BLaER1 (cell line): ENCODE data around the gene NR2E1.

ENCODE experiments used
- H3K27ac ChIP-seq: shearing (Covaris generic); formaldehyde crosslinking; 2 replicates; pipeline ENCODE4 v1.8.1; 2022
- H3K27me3 ChIP-seq: shearing (Covaris generic); formaldehyde crosslinking; 2 replicates; pipeline ENCODE4 v1.8.1; 2022
- H3K36me3 ChIP-seq: shearing (Covaris generic); formaldehyde crosslinking; 2 replicates; pipeline ENCODE4 v1.8.1; 2022
- H3K4me1 ChIP-seq: shearing (Covaris generic); formaldehyde crosslinking; 2 replicates; pipeline ENCODE4 v1.8.1; 2022
- H3K4me2 ChIP-seq: shearing (Covaris generic); formaldehyde crosslinking; 2 replicates; pipeline ENCODE4 v1.8.1; 2022
- H3K4me3 ChIP-seq: shearing (Covaris generic); formaldehyde crosslinking; 2 replicates; pipeline ENCODE4 v1.8.1; 2022
- H3K9ac ChIP-seq: shearing (Covaris generic); formaldehyde crosslinking; 2 replicates; pipeline ENCODE4 v1.8.1; 2022
- H3K9me3 ChIP-seq: shearing (Covaris generic); formaldehyde crosslinking; 2 replicates; pipeline ENCODE4 v1.8.1; 2022
- H4K20me1 ChIP-seq: shearing (Covaris generic); formaldehyde crosslinking; 2 replicates; pipeline ENCODE4 v1.8.1; 2022
- Cebpa-rat ChIP-seq: shearing (Covaris generic); IDR thresholded peaks from 2 replicates; pipeline ENCODE4 v1.8.1; 2022

NR2E1 gene

DNA sequence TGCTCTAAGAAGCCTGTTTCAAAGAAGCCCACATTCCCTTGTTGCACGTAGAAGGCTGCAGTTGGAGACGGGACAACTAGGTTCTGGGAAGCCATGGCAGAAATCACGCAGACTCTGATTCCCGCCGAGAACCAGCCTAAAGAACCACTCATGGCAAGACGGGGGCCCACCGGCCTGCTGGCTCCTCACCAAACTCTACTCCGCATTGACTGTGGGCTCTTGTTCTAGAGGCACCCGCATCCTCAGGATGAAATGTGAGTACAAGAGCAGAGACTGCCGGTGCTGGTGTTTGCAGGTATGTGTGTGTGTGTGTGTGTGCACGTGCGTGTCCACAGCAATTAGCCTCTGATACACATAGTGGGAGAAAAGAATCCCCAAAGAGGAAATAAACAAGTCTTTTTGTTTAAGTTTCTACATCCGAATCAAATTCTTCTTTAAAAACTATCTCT lies 42.3 kb upstream of the NR2E1 start:
- no peak overlapping the region for H3K4me2 ChIP-seq
- no peaks in the 10 kb centered on the region for H3K36me3 ChIP-seq
- H3K4me1 ChIP-seq, result peaks cover 10% of the 10 kb centered on the region; the same call in 1 of the 2 replicates

DNA sequence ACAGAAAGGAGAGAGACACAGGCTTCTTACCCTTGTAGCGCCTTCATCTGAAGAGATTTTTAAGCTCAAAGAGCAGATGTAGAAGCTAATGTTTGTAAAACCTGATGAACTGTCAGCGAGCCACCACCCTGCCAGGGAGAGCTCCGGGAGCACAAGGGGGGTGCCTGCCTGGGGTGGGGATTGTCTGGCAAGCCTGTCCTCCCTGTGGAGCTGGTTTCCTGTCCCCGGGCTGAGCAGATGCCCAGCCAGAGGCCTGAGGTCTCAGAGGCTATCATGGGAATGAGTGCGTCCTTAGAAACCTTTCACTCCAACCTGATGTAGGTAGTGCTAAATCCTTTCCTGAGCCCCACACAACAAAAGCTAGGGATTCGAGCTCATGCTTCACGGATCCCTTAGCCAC lies 41.9 kb upstream of the NR2E1 start:
- Histone ChIP-seq H3K27me3 (peaks cover 94% of the 10 kb centered on the region), H3K9ac (no peak overlapping the region), H3K4me2 (no peak overlapping the region), H3K4me1 (peaks cover 5% of the 10 kb centered on the region; the same call in 1 of the 2 replicates), H3K36me3 (no peaks in the 10 kb centered on the region), H3K27ac (no peak overlapping the region), H3K9me3 (no peaks in the 10 kb centered on the region), H4K20me1 (peaks cover 50% of the 10 kb centered on the region), H3K4me3 (no peak overlapping the region)
- TF ChIP-seq Cebpa-rat, result no peak

More for the DNA sequence above, 42.3 kb upstream of the NR2E1 start:
- no peak for TF ChIP-seq Cebpa-rat
- Histone ChIP-seq H3K9ac (no peak overlapping the region), H3K27me3 (peaks cover 94% of the 10 kb centered on the region), H3K9me3 (no peaks in the 10 kb centered on the region), H4K20me1 (peaks cover 55% of the 10 kb centered on the region), H3K4me3 (no peak overlapping the region), H3K27ac (no peak overlapping the region)

DNA sequence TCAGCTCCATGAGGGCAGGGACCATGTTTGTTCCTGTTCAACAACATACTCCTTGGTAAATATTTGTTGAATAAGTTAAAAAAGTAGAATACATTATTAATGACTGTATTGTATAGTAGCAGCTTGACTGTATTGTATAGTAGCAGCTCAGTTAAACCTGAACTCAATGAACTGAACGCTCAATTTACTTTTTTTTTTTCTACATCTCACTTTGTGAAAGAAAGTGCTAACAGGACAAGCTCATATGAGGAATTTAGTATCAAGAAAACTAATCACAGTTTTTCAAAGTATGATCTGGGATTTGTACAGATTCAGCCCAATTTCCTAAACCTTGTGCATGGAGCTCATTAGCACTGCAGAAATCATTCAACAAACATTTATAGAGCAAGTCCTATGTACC lies 38.8 kb upstream of the NR2E1 start:
- Histone ChIP-seq H4K20me1 (peaks cover 19% of the 10 kb centered on the region; the same call in 1 of the 2 replicates), H3K27ac (no peak overlapping the region), H3K4me3 (no peak overlapping the region), H3K4me2 (no peak overlapping the region), H3K36me3 (no peaks in the 10 kb centered on the region), H3K9me3 (no peaks in the 10 kb centered on the region), H3K9ac (no peak overlapping the region), H3K27me3 (peaks cover 94% of the 10 kb centered on the region), H3K4me1 (no peaks in the 10 kb centered on the region)
- no peak for TF ChIP-seq Cebpa-rat

DNA sequence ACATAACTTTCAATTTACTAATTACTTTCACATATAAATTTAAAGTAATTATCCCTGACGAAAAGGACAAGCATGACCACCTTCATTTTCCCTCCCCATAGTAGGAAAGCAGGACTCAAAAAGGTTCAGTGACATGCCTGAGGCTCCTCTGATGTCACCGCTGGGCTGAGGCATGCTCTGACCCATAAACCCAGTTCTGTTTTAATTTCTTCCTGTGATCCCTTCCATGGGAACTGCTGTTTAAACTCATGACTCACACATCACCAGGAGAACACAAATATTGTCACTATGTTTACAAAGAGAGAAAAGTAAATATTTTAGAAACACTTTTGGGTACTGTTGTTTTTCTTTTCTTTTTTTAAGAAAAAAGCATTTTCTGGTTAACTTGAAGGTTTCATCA lies 38.0 kb upstream of the NR2E1 start:
- Histone ChIP-seq H3K4me3 (no peak overlapping the region), H3K4me2 (no peak overlapping the region)

DNA sequence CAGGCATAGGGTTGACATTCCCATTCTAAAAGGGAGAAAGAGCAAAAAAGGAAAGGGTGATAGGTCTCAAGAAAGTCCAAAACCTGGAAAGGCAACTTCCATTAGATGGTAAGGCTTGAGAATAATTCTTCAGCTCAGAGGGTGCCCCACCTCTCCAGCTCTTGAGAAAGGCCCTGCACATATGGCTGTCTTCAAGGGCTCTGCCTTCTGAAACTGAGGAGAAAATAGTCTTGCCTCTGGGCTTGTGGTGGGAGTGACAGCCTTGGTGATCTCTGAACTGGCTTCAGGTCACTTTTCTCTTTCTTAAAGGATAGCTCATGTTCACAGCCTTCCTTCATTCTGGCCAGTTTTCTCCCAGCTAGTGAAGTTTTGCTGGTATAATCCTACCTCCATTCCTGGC lies 35.6 kb upstream of the NR2E1 start:
- H3K36me3 ChIP-seq, result no peaks in the 10 kb centered on the region
- H3K4me2 ChIP-seq, result no peak overlapping the region
- H3K27me3 ChIP-seq, result peaks cover 94% of the 10 kb centered on the region
- TF ChIP-seq Cebpa-rat, result no peak
- H3K9ac ChIP-seq, result no peak overlapping the region
- H3K27ac ChIP-seq, result no peak overlapping the region
- no peaks in the 10 kb centered on the region for H3K9me3 ChIP-seq
- H3K4me3 ChIP-seq, result no peak overlapping the region
- no peaks in the 10 kb centered on the region for H3K4me1 ChIP-seq
- H4K20me1 ChIP-seq, result peaks cover 16% of the 10 kb centered on the region

More for the DNA sequence above, 38.0 kb upstream of the NR2E1 start:
- H3K36me3 ChIP-seq, result no peaks in the 10 kb centered on the region
- H3K9ac ChIP-seq, result no peak overlapping the region
- H3K4me1 ChIP-seq, result no peaks in the 10 kb centered on the region
- no peaks in the 10 kb centered on the region for H3K9me3 ChIP-seq
- H4K20me1 ChIP-seq, result peaks cover 18% of the 10 kb centered on the region; the same call in 1 of the 2 replicates
- no peak overlapping the region for H3K27ac ChIP-seq
- H3K27me3 ChIP-seq, result peaks cover 94% of the 10 kb centered on the region
- no peak for TF ChIP-seq Cebpa-rat

DNA sequence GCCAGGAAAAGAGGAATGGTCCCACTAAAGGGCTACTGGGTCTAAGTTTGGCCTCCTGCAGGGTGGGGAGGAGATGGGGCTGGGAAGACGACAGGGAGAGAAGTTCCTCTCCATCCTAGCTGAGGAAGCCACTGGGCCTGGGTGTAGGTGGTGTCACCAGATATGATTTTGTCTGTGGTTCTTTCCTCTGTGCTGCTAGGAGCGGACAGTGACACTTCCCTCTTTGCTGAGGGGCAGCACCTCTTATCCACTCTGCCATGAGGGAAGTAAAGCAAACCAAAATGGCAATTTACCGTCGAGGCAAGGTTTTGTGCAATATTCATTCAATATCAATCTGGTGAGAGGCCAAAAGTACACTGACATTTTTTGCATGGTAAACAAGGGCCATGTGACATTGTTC lies 33.0 kb upstream of the NR2E1 start:
- TF ChIP-seq Cebpa-rat, result no peak
- Histone ChIP-seq H3K4me3 (no peak overlapping the region), H3K36me3 (no peaks in the 10 kb centered on the region), H3K27me3 (peaks cover 96% of the 10 kb centered on the region), H3K4me2 (no peak overlapping the region), H3K9ac (no peak overlapping the region), H4K20me1 (peaks cover 20% of the 10 kb centered on the region), H3K27ac (no peak overlapping the region), H3K9me3 (no peaks in the 10 kb centered on the region), H3K4me1 (no peaks in the 10 kb centered on the region)

DNA sequence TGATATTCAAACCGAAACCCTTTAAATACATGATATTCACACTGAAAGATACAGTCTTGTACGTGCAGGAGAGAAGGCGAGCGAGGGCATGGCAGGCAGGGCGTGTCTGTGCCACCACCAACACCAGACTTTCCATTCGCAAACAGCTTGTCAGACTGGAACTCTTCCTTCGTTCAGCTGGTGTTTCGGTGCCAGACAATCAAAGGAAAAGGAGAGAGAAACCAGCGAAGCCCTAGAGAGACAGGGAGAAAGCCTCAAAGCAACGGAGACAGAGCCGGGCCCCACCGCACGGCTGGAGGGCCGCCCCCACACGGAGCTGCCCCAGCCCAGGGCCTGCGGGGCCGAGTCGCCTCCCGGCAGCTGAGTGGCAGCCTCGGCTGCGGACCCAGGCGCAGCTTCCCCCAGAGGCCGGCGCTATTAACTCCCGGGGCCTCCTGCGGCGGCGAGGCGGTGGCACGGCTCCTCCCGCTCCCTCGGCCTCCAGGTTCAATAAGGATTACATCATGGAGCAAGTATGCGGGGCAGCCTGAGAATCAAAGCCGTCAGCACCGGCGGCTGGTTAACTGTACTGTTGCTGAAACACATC lies 32.1 kb upstream of the NR2E1 start:
- no peaks in the 10 kb centered on the region for H3K9me3 ChIP-seq
- H3K27me3 ChIP-seq, result peaks cover 94% of the 10 kb centered on the region
- H3K9ac ChIP-seq, result no peak overlapping the region
- no peaks in the 10 kb centered on the region for H3K4me1 ChIP-seq
- peak overlapping the region; percentile 33 for H3K4me2 ChIP-seq
- no peak overlapping the region for H3K4me3 ChIP-seq
- TF ChIP-seq Cebpa-rat, result no peak
- no peak overlapping the region for H3K27ac ChIP-seq
- peaks cover 20% of the 10 kb centered on the region for H4K20me1 ChIP-seq
- no peaks in the 10 kb centered on the region for H3K36me3 ChIP-seq

DNA sequence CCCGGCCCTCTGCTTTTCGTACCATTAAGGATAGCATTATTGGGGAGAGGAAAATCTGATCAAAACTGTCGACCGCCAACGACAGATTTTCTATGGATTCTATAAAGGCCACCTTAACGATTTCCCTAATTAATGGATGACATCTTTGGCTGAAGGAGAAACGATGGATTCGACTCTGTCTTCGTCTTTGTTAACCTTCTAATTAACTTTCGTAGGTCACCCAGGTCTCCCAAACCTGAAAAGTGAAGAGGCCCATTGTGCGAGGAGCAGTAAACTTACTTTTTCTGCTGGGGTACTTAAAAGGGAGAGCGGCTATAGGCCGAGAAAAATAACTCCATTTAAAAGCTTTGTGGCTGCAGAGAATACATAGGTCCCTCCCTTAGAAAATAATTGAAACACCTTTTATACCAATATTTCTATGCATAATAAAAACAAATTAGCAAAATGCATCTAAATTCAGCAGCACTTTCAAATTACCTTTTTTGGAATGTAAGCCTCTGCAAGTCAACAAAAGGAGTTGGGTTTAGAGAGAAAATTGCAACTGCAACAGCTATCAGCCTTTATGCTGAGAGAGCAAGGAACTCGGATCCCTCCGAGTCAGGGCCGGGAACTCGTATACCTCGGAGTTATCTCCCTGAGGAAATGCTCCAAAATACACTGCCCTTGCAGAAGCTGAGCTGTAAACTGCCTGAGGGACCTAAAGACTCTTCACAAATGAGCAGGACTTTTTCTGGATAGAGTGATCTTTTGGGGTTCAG lies 31.4 kb upstream of the NR2E1 start:
- Histone ChIP-seq H3K27me3 (peaks cover 87% of the 10 kb centered on the region), H3K4me2 (no peak overlapping the region), H3K4me1 (no peaks in the 10 kb centered on the region), H4K20me1 (peaks cover 20% of the 10 kb centered on the region), H3K9ac (no peak overlapping the region), H3K9me3 (no peaks in the 10 kb centered on the region), H3K27ac (no peak overlapping the region), H3K4me3 (no peak overlapping the region), H3K36me3 (no peaks in the 10 kb centered on the region)
- no peak for TF ChIP-seq Cebpa-rat

DNA sequence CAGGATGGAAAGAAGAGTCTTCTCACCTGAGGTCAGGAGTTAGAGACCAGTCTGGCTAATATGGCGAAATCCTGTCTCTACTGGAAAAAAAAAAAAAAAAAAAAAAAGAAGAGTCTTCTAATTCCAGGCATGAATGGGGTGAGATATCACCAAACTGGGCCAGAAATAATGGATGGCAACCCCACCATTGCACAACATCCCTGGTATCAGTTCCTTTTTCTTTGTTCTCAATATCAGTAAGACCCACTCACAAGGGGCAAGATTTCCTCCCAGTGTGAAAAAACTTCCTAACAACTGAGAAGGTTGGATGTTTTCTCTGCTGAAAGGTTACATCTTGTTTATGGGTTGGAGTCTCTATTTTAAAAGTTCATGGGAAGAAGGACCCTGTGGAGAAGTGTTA lies 23.6 kb upstream of the NR2E1 start:
- Histone ChIP-seq H3K4me1 (no peaks in the 10 kb centered on the region), H3K36me3 (no peaks in the 10 kb centered on the region), H3K27me3 (peaks cover 14% of the 10 kb centered on the region), H4K20me1 (no peaks in the 10 kb centered on the region), H3K9me3 (no peaks in the 10 kb centered on the region), H3K9ac (no peak overlapping the region), H3K4me3 (no peak overlapping the region), H3K4me2 (no peak overlapping the region), H3K27ac (no peak overlapping the region)
- TF ChIP-seq Cebpa-rat, result peak; percentile 32; the same call in 1 of the 2 replicates

DNA sequence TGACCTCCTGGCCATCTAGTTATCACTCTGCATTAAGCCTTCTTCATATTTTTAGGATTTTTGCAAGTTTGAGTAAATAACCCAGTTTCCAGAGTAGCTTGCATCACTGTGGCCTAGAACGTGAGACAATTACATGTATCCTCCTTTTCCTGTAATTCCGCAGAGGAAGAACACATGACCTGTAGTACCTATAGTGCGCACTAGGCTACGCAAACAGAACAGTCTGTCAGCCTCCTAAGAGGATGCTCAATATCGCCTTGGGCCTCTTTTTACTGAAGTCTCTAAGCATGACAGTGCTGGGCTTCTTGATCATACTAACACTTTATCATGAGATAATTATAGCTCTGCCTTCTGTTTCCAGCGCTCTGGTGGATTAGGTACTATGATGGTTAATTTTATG lies 20.2 kb upstream of the NR2E1 start:
- Histone ChIP-seq H3K4me1 (no peaks in the 10 kb centered on the region), H3K36me3 (no peaks in the 10 kb centered on the region), H3K27ac (no peak overlapping the region), H3K4me2 (no peak overlapping the region), H3K9me3 (peaks cover 9% of the 10 kb centered on the region; the same call in 1 of the 2 replicates), H3K27me3 (peaks cover 5% of the 10 kb centered on the region; the same call in 1 of the 2 replicates), H4K20me1 (no peaks in the 10 kb centered on the region), H3K4me3 (no peak overlapping the region), H3K9ac (no peak overlapping the region)
- no peak for TF ChIP-seq Cebpa-rat
